ENCODE results near the gene AGPAT4.
"Not testable (repeated sequence)": the region's sequence is repeated elsewhere in the genome, so short reads cannot be mapped to it uniquely, and the experiment has no call there.

The AGPAT4 gene, protein sequence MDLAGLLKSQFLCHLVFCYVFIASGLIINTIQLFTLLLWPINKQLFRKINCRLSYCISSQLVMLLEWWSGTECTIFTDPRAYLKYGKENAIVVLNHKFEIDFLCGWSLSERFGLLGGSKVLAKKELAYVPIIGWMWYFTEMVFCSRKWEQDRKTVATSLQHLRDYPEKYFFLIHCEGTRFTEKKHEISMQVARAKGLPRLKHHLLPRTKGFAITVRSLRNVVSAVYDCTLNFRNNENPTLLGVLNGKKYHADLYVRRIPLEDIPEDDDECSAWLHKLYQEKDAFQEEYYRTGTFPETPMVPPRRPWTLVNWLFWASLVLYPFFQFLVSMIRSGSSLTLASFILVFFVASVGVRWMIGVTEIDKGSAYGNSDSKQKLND

DNA sequence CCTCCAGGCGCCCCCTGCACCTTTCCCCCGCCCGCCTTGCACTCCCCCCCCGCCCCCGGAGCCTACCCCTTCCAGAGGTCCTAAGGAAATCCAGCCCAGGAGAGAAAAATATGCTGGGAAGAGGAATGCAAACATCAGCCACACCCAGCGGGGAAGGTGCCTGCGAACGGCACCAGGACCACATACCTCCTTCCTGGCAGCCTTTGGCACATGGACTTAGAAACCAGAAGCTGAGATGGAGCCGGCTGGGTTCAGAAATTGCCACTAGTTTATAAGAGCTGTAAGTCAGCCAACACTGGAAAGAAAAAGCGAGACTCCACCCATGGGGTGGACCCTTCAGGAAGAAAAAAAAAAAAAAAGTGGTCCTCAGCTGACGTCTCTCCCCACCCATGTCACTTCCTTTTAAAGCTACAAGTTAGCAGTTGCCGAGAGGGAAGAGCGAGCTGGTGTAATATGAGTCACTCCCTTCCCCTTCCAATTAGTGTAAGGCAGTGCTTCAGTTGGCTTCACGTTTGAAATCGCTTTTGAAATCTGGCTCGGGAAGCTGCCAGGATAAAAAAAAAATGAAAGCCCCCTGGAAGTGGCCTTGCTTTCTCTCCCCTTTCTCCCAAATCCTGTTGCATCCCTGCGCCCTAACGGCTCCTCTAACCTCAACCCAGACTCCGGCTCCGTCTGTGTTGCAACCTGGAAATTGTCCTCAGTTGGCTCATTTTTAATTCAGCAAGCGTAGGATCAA lies at the start of gene AGPAT4:
Gene AGPAT4 (minus strand): TSS at position 310 of the 736 bp plus-strand sequence. CDS start 41,848 bp downstream, outside the sequence.
- peak; percentile 99 for DNase-seq

DNA sequence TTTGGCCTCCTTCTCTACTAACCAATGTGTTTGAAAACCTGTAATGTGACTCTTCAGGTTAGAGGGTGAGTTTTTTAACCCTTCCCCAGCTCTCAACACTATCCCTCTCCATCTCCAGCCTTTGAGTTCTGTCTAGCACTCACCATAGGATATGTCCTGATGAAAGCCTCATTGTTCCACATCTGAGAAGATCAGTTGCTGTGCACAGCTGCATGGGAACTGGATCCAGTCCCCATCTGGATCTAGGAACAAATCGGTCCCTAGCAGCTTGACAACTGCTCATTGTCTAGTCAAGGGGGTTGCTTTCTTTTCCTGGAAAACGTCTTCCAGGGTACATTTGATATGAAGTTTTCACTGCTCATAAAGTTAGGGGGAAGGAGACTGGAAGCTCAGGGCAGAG lies 45.4 kb upstream of the AGPAT4 start:
- DNase-seq: no peak

DNA sequence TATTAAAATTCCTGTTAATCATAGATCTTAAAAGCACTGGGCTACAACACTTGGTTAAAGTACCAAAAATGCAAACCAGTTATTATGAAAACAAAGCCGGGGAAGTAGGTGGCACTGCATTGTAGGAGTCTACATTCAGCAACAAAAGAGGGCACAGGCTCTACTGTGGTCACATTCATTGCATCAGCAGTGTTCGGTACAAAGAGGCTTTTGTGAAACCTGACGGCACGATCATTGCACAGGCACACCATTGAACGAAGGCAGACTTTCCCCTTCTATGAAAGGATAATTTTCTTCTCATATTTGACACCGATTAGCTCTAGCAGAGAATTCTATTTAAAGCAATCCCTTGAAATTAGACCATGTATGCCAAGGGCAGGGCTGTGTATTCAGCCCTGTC lies 44.6 kb upstream of the AGPAT4 start:
- peak; percentile 14 for DNase-seq

DNA sequence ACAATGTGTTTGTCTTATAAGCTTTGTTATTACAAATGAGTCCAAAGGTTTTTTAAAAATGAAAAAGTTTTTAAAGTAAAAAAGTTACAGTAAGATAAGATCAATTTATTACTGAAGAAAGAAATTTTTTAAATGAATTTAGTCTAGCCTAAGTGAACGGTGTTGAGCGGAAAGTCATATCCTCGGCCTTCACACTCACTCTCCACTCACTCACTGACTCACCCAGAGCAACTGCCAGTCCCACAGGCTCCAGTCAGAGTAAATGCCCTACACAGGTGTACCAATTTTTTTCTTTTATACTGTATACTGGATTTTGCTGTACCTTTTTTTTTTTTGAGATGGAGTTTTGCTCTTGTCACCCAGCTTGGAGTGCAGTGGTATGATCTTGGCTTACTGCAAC lies 42.7 kb upstream of the AGPAT4 start:
- DNase-seq: no peak

DNA sequence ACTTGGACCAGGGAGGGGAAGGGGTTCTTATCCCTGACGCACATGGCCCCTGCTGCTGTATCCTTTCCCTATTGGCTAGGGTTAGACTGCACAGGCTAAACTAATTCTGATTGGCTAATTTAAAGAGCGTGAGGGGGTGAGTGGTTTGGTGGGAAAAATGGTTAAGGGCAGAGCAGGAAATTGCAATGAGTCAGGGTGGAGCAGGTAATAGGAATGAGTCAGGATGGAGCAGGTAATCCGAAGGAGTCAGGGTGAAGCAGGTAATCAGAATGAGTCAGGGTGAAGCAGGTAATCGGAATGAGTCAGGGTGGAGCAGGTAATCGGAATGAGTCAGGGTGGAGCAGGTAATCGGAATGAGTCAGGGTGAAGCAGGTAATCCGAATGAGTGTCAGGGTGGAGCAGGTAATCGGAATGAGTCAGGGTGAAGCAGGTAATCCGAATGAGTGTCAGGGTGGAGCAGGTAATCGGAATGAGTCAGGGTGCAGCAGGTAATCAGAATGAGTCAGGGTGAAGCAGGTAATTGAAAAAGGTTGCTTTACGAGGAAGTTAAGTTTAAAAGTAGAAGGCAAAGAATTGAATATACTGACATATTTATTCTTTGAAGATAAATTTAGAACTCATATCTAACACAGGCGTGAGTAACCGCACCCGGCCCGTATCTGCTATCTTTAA lies 41.5 kb upstream of the AGPAT4 start:
- DNase-seq: not testable (repeated sequence)

DNA sequence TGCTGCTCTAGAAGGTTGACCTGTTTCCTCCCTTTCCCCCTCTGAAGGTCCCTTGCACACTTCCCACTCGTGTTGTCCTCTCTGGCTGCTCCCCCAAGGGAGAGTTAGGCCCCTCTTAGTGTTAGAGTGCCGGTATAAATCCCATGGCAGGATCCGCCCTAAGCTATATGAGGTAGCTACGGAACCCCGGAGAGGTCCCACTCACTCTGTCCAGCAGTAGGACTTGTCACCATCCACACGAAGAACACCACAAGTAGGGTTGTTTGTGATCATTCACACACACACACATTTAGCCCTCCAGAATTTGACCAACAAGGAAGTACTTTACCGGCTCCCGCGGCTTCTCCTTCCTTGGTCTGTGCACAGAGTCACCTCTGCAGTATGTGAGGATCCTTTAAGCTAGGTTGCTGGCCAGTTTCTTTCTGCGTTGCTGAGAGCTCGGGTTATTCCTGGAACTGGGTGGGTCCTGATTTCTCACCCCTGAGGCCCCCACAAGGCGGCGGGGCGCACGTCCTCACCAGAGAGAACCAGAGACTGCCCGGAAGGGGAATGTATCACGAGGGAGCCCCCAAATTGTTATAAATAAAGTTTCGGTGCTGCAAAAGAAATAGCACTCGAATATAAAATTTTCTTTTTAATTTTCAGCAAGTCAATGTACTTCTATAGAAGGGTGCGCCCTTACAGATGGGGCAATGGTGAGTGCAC lies 40.8 kb upstream of the AGPAT4 start:
- not testable (repeated sequence) for DNase-seq

DNA sequence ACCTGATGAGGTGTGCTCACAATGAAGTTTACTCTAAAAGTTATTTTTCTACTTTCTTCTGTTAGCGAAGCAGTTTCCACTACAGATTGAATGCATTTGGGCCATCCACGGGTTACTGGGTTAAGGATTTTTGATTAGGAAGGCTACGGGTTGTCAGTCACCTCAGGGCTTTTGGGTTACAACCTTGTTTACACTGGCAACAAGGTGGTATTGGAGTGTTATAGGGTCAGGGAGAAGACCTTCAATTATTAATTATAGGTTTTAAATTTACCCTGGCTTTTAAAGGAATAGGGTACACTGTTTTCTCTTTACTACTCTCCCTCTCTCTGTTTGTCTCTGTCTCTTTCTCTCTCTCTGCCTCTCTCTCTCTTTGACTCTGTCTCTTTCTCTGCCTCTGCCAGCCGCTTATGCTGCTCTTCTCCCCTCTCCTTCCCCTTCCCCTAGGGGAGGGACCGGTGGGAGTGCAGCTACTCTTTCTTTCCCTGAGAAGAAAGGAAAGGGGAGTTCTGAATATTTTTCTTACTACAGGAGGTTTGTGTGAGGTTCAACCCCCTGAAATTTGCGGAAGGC lies 40.2 kb upstream of the AGPAT4 start:
- DNase-seq: no peak

DNA sequence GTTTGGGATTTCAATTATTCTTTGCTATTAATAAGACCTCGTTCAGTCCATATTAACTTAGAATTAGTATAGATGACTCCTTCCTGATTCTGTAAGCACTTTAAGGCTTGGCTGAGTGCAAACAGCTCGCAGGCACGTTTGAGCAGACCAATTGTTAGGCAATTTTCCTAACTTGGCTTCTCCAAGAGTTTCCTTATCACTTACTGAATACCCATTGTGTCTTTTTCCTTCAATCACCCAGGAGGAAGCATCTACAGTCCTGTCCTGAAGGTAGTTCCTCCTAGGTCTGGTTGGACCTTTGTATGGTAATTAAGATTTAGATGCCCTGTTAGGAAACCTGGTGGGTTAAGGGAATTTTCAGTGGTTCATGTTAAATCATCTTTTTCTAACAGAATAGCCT lies 39.6 kb upstream of the AGPAT4 start:
- not testable (repeated sequence) for DNase-seq

DNA sequence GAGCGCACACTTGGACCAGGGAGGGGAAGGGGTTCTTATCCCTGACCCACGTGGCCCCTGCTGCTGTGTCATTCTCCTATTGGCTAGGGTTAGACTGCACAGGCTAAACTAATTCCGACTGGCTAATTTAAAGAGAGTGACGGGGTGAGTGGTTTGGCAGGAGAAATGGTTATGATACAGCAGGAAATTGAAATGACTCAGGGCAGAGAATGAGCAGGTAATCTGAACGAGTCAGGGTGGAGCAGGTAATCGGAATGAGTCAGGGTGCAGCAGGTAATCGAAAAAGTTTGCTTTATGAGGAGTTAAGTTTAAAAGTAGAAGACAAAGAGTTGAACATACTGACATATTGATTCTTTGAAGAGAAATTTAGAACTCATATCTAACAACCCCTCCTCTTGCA lies 35.9 kb upstream of the AGPAT4 start:
- not testable (repeated sequence) for DNase-seq

DNA sequence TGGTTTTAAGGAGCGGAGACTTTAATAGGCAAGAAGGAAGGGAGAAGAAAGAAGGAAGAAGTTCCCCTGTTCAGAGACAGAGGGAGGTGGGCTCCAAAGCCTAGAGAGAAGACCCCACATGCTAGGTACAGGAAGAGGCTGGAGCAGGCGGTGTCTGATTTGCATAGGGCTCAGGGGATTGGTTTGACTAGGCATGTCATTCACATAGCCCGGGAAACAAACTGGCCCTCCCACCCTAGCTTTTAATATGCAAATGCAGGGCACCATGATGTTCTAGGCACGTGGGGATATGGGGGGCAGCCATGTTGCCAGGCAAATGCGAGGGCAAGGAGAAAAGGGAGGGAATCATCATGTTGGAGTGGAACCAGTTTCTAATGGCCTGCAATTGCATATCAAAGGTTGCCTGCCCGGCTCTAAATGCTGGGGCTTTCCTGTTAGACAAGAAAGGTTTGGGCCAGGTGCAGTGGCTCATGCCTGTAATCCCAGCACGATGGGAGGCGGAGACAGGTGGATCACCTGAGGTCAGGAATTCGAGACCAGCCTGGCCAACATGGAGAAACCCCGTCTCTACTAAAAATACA lies 34.3 kb upstream of the AGPAT4 start:
- no peak for DNase-seq

DNA sequence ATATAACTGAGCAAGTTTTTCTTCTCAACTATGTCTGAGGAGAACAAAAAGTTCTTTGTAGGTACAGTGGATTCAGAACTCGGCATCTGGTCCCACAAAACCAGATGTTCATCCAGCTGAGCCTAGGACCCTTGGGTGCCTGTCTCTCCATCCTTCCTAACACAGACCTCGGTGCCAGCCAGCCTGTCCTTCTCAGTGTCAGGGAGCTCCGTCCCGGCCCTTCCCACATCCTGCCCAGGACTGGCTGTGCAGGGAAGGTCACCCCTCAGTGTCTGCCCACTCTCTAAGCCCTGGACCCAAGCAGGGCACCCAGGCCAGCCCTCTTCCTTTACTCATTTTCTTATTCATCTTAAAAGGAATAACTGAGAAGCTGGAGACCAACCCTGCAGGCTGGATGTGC lies 32.0 kb upstream of the AGPAT4 start:
- DNase-seq: no peak

DNA sequence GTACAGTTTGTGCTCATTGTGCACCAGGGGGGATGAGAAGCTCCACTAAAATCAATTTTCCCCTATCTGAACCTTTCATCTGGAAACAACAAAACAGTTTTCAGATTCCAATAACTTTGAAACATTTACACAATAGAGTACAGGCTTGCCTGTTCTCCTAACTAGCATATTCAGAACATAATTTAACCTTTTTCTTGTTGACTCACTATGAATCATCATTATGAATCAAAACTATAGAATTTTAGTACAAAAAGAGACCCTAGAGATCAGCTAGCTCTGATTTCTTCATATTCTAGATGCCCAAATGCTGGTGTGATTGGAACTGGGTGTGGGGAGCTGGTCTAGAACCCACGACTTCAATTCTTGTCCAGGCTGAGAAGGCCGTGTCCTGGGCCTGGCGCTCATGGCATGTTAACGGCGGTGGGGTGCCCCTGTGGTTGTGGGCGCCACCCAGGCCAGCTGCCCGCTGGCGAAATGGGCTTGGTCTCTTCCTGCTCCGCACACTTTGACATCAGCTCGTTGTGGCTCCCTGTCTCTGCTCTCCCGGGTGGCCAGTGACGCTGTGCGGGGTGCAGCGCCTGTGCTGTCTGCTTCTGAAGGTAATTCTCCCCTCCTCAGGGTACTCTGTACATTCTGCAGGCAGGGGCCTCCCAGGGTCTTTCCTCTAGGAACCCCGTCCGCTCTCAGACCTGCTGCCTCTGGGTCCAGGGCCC lies 29.9 kb upstream of the AGPAT4 start:
- DNase-seq: no peak

DNA sequence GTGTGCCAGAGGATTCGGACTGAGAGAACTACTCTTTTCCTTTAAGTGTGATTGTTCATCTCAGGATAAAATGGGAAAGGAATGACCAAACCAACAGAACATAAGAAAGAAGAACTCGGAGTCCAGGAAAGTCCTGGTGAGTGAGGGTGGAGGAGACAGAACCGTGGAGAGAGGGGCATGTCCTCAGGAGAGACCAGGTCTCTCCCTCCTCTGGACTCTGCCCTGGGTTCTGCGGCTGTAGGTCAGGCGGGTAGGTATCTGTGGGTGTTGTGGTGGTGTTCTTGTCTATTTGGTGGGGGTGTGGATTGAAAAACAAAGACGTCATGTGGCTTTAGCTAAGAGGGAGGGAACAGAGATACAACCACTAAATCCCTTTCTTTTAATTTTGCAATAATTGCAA lies 29.1 kb upstream of the AGPAT4 start:
- DNase-seq: no peak

DNA sequence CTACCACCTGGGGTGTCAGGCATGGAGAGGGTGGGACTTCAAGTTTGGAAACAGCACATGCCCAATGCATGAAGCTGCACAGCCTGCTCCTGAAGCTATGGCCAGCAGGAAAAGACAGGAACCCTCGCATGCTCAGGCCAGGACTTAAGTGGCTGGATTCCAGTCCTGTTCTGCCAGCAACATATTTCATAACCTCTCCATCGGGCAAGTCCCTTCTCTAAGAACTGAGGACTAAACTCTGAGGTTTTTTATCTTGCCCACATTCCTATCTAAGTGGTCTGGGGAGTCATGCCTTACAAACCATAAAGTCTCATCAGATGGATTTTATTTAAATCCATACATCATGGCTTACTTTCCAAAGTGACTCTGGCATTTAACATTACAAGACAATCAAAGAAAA lies 27.5 kb upstream of the AGPAT4 start:
- no peak for DNase-seq

DNA sequence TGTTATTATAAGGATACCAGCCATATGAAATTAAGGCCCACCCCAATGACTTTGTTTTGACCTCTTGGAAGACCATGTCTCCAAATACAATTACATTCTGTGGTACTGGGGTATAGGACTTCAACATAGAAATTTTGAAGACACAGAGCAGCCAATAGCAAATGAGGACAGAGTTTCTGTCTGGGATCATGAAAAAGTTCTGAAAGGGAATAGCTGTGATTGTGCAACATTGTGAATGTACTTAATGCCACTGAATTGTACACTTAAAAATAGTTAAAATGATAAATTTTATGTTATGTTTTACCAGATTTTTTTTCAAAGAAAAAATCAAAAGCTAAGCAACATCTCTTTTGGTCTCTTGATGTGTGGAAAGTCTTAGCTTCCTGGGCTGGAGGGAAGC lies 27.0 kb upstream of the AGPAT4 start:
- no peak for DNase-seq

DNA sequence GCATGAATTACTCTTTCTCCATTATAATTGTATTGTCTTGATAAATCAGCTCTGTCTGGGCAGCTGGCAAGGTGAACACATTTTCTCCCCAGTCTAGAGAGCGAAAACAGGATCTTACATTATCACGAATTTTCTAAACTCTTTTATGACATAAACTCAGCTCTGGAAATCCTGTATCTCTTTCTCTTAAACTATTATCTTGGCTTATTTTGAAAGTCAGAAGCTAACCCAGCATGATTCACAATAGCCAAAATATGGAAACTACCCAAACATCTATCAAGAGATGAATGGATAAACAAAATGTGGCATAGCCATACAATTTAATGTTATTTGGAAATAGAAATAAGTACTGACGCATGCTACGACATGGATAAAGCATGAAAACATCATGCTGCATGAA lies 25.9 kb upstream of the AGPAT4 start:
- DNase-seq: no peak

DNA sequence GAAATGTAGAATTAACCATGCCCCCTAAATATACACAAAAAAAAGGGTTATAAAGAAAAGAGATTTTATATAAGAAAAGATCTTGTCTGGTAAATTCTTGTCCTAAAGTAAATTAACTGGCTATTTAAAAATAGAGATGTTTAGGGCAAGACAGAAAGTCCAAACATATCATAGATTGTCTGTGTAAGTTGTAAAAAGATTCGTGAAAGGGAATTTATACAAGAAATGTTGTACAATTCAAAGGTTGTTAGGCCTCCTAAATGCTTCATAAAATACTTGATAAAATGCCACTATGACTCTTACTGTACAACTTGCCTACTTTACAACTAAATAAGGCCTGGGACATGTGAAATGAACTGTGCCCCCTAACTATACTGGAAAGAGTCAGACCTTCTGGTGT lies 21.9 kb upstream of the AGPAT4 start:
- DNase-seq: no peak

DNA sequence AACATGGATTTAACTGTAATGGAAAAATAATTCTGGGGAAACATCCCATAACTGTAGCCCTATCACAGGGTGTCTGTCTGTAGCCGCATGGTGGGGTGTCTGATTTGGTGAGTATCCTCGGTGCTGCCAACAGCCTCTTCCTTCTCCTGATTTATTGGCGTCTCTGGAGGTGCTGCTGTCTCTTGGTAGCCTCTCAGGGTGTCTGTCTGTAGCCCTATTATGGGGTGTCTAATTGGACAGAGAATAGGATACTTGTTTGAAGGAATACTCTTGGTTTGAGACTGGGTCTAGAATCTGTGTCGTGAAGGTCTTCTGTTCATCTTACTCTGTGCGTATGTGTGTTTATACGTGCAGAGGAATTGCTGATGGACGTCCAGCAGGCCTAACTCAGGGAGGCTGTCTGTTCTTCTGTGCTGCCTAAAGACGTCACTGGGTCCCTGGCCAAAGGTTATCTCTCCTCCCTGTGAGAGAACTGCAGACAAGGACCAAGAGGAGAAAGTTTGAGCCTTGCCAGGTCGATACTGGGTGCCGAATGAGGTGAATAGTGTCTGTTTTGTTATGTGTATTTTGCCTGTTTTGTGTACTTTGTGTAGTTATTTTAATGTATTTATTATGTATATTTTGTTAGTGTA lies 18.9 kb upstream of the AGPAT4 start:
- no peak for DNase-seq

DNA sequence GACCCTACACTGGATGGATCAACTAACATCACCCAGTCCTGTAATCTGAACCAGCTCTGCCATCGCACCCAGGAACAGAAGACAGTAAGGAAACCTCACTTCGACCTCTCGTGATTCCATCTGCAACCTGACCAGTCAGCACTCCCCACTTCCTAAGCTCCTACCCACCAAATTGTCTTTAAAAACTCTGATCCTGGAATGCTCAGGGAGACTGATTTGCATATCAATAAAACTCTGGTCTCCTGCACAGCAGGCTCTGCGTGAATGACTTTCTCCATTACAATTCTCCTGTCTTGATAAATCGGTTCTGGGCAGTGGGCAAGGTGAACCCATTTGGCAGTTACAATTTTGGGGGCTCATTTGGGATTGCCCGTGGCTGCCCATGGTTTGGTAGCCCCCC lies 18.3 kb upstream of the AGPAT4 start:
- DNase-seq: no peak

DNA sequence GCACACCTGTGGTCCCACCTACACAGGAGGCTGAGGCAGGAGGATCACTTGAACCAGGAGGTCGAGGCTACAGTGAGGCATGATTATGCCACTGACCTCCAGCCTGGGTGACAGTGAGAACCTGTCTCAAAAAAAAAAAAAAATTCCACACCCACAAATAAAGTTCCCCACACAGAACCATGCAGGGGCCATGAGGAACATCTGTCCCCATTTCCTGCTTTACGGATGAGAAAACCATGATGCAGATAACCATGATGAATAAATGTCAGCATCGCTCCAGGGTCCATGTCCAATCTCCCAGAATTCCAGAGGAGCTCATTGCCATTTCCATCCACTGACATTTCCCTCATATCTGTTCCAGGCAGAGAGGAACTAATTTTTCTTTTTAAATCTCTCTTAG lies 16.9 kb upstream of the AGPAT4 start:
- no peak for DNase-seq

DNA sequence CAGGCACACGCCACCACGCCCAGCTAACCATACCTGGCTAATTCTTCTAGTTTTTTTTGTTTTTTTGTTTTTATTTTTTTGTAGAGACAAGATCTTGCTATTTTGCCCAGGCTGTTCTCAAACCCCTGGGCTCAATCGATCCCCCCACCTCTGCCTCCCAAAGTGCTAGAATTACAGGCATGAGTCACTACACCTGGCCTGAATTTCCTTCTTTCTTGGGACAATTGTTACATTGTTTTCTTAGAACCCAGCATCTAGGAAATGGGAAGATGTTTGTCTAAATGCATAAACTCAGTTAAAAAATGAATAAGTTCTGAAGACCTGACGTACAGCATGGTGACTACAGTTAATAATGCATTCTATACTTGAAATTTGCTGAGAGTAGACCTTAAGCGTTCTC lies 10.8 kb upstream of the AGPAT4 start:
- DNase-seq: no peak

Data from NCI-H146 (cell line).